ENCODE results near the gene FBXL19. TPM values are rescaled to one million over a fixed set of nuclear protein-coding genes. Genes with fewer than 3 reads are reported as not detected.

The FBXL19 gene
- total and polyA plus RNA-seq, 2 of the 13 experiments (the other 11 are each of a cell fraction or from before 2014, with no cell fraction given): 6.0 to 13.7 TPM

DNA sequence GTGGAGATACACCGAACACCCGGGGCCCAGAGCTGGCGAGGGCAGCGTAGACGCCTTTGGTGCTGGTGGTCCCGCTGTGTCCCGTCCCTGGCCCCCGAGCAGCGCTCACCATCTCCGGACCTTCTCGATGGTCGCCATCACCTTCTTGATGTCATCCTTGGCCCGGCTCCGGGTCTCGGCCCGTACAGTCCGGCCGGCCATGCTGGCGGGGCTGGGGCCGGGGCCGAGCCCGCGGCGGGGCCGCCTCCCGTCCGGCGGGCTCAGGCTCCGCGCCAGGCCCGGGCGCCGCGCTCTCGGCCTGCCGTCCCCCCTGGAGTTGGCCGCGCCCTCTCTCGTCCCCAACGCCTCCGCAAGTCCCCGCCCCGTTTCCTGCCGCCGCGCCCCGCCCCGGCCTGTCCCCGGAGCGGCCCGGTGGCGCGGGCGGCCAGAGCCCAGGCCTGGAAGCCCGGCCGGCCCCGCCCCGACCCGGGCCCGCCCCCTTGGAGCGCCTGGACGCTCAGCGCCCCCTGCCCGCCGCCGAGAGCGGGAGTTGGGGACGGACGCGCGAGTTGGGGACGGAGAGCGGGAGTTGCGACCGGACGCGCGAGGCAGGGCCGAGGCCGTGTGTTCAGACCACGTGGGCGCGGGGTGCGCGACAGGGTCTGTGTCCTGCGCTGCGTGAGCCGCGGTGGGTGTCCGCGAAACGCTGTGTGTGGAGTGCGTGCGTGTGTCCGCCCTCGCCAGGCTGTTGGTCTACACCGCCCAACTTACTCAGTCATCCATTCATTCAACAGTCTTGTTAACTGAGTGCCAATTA lies 29.4 kb upstream of the FBXL19 start, which contains the start of gene BCL7C (continued):
- TF ChIP-seq PRMT3 (CRISPR knock-in tag; IDR thresholded peaks at IDR 0.05; ENCODE audit: borderline replicate concordance, low read depth): peak; percentile 89; the same call in 1 of the 2 replicates
- TF ChIP-seq ZNF782 (CRISPR knock-in tag; IDR thresholded peaks at IDR 0.05; ENCODE audit: borderline replicate concordance): no peak; the same call in none of the 2 replicates
- no peak for TF ChIP-seq ZNF879 (CRISPR knock-in tag; IDR thresholded peaks at IDR 0.05)
- 0 out of 2 replicates have a peak, but pooled peaks have one; percentile 62 for TF ChIP-seq ZNF264 (CRISPR knock-in tag; IDR thresholded peaks at IDR 0.05)
- peak; percentile 87 for TF ChIP-seq SRY (CRISPR knock-in tag; IDR thresholded peaks at IDR 0.05)
- peak; percentile 89; the same call in 1 of the 2 replicates for TF ChIP-seq ZNF704 (CRISPR knock-in tag; IDR thresholded peaks at IDR 0.05; ENCODE audit: borderline replicate concordance)
- TF ChIP-seq SRSF9 (IDR thresholded peaks at IDR 0.05; ENCODE audit: borderline replicate concordance, insufficient read depth, low read depth, low read length, poor library complexity, severe bottlenecking): no peak
- peak; percentile 97 for TF ChIP-seq FOXC1 (CRISPR knock-in tag; IDR thresholded peaks at IDR 0.05; ENCODE audit: borderline replicate concordance)
- no peak; the same call in 1 of the 2 replicates for TF ChIP-seq SIN3A (IDR thresholded peaks at IDR 0.05; ENCODE audit: borderline replicate concordance, low read depth, low read length)
- TF ChIP-seq, protein P1, sequence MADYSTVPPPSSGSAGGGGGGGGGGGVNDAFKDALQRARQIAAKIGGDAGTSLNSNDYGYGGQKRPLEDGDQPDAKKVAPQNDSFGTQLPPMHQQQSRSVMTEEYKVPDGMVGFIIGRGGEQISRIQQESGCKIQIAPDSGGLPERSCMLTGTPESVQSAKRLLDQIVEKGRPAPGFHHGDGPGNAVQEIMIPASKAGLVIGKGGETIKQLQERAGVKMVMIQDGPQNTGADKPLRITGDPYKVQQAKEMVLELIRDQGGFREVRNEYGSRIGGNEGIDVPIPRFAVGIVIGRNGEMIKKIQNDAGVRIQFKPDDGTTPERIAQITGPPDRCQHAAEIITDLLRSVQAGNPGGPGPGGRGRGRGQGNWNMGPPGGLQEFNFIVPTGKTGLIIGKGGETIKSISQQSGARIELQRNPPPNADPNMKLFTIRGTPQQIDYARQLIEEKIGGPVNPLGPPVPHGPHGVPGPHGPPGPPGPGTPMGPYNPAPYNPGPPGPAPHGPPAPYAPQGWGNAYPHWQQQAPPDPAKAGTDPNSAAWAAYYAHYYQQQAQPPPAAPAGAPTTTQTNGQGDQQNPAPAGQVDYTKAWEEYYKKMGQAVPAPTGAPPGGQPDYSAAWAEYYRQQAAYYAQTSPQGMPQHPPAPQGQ (CRISPR knock-in tag; IDR thresholded peaks at IDR 0.05; ENCODE audit: borderline replicate concordance): peak; percentile 43; the same call in 1 of the 2 replicates
- TF ChIP-seq PCBP1 (IDR thresholded peaks at IDR 0.05; ENCODE audit: borderline replicate concordance, low read depth, low read length): no peak
- no peak for TF ChIP-seq HNF4G (IDR thresholded peaks at IDR 0.05; ENCODE audit: borderline replicate concordance, low read depth, low read length)
- TF ChIP-seq HNF4G (CRISPR knock-in tag; IDR thresholded peaks at IDR 0.05; ENCODE audit: borderline replicate concordance, low read depth): peak; percentile 45; the same call in 1 of the 2 replicates
- TF ChIP-seq PREB (CRISPR knock-in tag; IDR thresholded peaks at IDR 0.05): peak; percentile 91
- TF ChIP-seq, protein P2, sequence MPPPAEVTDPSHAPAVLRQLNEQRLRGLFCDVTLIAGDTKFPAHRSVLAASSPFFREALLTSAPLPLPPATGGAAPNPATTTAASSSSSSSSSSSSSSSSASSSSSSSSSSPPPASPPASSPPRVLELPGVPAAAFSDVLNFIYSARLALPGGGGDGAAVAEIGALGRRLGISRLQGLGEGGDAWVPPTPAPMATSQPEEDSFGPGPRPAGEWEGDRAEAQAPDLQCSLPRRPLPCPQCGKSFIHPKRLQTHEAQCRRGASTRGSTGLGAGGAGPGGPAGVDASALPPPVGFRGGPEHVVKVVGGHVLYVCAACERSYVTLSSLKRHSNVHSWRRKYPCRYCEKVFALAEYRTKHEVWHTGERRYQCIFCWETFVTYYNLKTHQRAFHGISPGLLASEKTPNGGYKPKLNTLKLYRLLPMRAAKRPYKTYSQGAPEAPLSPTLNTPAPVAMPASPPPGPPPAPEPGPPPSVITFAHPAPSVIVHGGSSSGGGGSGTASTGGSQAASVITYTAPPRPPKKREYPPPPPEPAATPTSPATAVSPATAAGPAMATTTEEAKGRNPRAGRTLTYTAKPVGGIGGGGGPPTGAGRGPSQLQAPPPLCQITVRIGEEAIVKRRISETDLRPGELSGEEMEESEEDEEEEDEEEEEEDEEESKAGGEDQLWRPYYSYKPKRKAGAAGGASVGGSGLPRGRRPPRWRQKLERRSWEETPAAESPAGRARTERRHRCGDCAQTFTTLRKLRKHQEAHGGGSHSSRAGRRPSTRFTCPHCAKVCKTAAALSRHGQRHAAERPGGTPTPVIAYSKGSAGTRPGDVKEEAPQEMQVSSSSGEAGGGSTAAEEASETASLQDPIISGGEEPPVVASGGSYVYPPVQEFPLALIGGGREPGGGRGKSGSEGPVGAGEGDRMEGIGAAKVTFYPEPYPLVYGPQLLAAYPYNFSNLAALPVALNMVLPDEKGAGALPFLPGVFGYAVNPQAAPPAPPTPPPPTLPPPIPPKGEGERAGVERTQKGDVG (CRISPR knock-in tag; IDR thresholded peaks at IDR 0.05; ENCODE audit: borderline replicate concordance): peak; percentile 86; the same call in 1 of the 2 replicates
- peak; percentile 97 for TF ChIP-seq CBX5 (CRISPR knock-in tag; IDR thresholded peaks at IDR 0.05; ENCODE audit: borderline replicate concordance)
- TF ChIP-seq FLYWCH1 (CRISPR knock-in tag; IDR thresholded peaks at IDR 0.05): 0 out of 2 replicates have a peak, but pooled peaks have one; percentile 27
- peak; percentile 61; the same call in 1 of the 2 replicates for TF ChIP-seq ZNF598 (CRISPR knock-in tag; IDR thresholded peaks at IDR 0.05; ENCODE audit: borderline replicate concordance)

All from HepG2 (cell line).